ENCODE measurements around the gene RAPGEF2.
A peak's percentile ranks its signal among the peaks of the same experiment; 100 is the strongest.

RAPGEF2 gene

GRCh38 chr4:159379836-159380235 is 277.0 kb downstream of the RAPGEF2 start:
- FAIRE-seq: no peak

GRCh38 chr4:159382856-159383561 is 280.1 kb downstream of the RAPGEF2 start:
- no peak for FAIRE-seq

- FAIRE-seq: no peak
These were observed 280.7 kb downstream of the RAPGEF2 start for GRCh38 chr4:159383562-159383931.

GRCh38 chr4:159384017-159384416 is 281.1 kb downstream of the RAPGEF2 start:
- FAIRE-seq: no peak

- FAIRE-seq: peak; percentile 28
These were observed 281.8 kb downstream of the RAPGEF2 start for GRCh38 chr4:159384632-159385031.

GRCh38 chr4:159386620-159387019 is 283.7 kb downstream of the RAPGEF2 start:
- FAIRE-seq: no peak

GRCh38 chr4:159389756-159390155 is 286.9 kb downstream of the RAPGEF2 start:
- no peak for FAIRE-seq

GRCh38 chr4:159390648-159391047 is 287.8 kb downstream of the RAPGEF2 start:
- FAIRE-seq: no peak

- FAIRE-seq: no peak
These were observed 292.8 kb downstream of the RAPGEF2 start for GRCh38 chr4:159395693-159396092.

- no peak for FAIRE-seq
These were observed 293.3 kb downstream of the RAPGEF2 start for GRCh38 chr4:159396151-159396550.

- FAIRE-seq: no peak
These were observed 295.4 kb downstream of the RAPGEF2 start for GRCh38 chr4:159398236-159398638.

- no peak for FAIRE-seq
These were observed 297.8 kb downstream of the RAPGEF2 start for GRCh38 chr4:159400558-159401225.

GRCh38 chr4:159401226-159401712 is 298.4 kb downstream of the RAPGEF2 start:
- no peak for FAIRE-seq

- FAIRE-seq: no peak
These were observed 299.0 kb downstream of the RAPGEF2 start for GRCh38 chr4:159401791-159402380.
